ENCODE measurements around the gene CCDC85A.

DNA sequence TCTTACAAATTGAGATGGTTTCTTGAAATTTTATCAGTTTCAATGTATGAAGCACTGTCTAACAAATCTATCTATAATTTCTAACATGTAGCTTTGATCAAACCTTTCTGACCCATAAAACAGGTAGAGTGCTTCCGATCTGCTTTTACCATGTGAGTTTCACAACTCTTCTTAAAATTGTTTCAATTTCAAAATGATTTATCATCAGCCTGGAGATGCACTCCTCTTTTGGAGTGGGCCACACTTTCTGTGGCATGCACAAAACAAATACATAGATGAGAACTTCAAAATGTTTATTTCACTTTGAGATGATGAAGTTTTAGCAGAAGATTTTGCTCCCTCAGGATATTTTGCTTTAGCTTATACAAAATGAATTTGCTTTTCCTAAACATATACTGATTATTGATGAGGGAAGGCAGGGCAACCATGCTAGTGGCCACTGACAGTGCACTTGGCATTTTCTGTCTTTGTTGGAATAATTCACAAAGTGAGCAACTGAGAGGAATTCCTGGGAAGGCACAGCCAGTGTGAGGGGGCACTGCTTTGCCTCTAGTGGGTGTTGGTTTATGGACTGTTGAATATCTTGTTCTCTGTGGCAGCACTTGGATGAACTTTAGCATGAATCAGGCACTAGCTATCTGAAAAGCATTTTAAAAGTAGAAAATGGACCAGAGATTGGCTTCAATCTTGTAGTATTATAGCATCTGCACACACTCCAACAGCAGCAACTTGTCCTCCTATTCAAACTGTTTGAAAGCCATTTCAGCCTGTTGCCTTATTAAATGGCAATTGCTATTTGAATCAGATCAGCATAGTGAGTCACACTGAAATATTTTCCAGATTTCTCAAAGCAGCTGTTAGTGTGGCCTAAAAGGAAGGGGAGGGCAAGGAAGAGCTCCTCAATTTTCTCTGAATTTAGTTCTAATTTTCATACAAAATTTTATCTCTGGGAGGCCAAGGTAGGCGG lies 193.2 kb downstream of the CCDC85A start:
- no peak for TF ChIP-seq CTCF (conservative IDR thresholded peaks at IDR 0.05; ENCODE audit: low read length)
- no peak for TF ChIP-seq EZH2phosphoT487 (IDR thresholded peaks at IDR 0.05; ENCODE audit: borderline replicate concordance)
